ENCODE measurements around the gene SLC35F3.
"Not testable (repeated sequence)": the region's sequence is repeated elsewhere in the genome, so short reads cannot be mapped to it uniquely, and the experiment has no call there.

The SLC35F3 gene

DNA sequence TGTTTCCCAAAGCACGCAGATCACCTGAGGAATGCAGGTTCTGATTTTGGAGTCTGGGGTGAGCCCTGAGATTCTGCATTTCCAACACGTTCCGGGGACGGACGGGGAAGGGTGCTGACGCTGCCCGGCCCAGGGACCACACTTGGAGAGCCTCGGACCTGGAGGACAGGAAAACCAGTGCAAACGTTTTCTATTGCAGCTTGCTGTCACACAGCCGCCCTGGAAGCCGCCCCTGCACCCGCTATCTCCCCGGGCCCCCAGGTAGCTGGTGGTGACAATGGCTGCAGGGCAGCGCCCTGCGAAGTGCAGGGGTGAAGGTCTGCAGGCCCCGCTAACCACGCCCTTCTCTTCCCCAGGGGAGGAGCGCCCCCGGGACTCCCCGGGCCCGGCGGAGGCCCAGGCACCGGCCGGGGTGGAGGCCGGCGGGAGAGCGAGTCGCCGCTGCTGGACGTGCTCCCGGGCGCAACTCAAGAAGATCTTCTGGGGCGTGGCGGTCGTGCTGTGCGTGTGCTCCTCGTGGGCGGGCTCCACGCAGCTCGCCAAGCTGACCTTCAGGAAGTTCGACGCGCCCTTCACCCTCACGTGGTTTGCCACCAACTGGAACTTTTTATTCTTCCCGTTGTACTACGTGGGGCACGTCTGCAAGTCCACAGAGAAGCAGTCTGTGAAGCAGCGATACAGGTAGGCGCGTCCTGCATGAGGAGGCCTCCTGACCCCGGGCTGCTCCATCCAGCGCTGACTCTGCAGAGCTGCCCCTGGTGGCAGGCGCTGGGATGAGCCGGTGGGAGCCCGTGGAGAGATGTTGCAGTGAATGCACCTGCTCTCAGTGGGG, 326.8 kb downstream of the SLC35F3 start:
- no peak for DNase-seq

DNA sequence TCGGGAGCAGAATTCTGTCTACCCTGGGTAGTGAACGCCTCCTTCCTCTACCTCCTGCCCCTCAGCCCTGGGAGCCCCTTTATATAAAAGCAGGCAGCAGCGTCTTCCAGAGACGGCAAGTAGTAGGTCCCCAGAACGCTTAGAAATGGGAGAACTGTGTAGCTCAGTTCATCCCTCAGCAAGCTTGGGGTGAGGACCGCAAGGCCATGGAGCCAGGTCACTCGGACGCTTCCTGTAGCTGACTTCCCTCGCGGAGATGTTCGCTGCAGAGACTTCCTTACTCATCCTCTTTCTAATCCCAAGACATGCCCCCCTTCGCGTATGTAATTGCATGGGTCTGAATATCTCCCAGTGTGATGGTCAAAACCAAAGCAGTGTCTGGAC, 327.4 kb downstream of the SLC35F3 start:
- no peak for DNase-seq

DNA sequence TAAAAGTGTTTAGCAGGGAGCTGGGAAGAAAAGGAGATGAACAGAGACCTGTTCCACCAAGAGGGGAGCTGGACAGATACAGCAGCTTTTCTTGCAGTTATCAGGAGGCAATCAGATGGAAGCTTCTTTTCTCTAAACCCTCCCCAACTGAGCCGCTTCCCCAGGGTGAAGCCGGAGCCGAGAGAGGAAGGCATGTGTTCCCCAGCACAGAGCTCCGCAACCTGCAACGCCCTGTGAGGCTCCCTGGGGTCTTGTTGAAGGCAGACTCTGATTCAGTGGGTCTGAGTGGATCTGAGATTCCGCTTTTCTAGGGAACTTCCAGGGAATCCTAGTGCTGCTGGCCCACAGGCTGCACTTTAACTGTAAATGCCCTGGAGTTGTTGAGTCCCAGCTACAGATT, 329.7 kb downstream of the SLC35F3 start:
- no peak for DNase-seq

DNA sequence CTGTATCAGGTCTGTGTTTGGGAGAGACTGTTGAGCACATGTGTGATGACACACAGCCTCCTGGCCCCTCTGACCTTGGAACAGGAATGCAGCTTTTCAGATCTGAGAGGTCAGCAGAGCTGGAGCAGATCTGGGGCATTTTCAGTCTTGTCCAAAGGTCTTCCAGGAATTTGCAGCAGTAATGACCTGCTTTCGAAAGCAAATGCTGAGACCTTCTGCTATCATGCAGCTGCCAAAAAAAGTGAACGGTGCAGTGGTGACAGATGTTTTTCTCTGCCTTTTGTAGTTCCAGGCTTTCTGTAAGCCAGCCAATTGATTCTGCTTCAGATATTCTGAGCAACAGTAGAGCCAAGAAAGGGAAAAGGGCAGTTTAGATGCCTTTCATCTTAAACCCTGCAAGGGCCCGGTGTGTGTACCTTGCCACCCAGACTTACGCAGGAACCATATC, 331.0 kb downstream of the SLC35F3 start:
- no peak for DNase-seq

DNA sequence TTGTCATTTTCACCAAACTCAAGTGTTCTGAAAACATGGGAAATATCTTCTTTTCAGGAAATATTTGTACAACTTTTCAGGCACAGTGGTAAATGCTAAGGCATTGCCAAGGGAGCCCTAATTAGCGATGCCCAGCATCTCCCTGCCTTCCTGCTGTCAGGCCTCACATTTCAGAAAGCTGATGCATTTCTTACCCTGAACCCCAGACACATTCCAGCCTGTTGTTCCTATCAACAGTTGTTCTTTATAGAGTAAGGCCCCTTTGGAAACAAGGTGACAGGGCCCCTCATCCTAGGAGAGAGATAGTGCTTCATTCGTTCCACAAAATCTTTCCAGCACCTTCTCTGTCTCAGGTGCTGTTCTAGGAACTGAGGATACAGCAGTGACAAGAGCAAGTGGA, 332.9 kb downstream of the SLC35F3 start:
- DNase-seq = no peak

DNA sequence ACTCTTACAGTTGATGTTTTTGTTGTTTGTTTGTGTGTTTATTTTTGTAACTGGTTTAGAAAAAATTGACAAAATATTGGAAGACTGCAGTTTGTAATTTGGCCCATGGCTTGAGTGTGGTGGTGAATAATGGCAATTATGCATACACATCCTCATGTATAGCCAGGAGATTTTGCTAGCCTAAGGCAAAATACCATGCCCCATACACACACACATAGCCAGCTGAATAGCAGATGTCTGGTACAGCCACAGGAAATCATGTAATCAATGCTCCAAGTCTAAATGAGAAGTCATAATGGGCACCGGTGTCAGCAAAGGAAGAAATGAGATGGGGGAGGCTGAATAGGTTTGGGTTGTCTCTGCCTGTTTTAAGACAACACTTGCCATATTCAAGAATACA, 333.6 kb downstream of the SLC35F3 start:
- no peak for DNase-seq

DNA sequence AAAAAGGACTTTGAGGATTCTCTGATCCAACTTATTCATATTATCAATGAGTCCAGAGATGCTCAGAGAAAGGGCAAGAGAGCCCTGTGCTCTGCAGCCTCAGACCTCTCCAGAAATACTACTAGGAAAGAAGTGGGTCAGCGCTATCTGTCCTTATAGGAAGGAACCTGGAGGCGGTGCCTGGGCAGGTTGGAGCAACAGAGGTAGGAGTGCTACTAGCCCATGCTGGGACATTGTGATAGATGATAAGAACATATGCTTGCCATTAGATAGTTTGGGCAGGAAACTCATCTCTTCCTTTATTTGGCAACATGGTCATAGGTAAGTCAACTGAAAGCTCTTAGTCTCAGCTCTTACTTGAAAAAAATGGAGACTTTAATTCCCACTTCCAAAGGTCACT, 335.0 kb downstream of the SLC35F3 start:
- no peak for DNase-seq

DNA sequence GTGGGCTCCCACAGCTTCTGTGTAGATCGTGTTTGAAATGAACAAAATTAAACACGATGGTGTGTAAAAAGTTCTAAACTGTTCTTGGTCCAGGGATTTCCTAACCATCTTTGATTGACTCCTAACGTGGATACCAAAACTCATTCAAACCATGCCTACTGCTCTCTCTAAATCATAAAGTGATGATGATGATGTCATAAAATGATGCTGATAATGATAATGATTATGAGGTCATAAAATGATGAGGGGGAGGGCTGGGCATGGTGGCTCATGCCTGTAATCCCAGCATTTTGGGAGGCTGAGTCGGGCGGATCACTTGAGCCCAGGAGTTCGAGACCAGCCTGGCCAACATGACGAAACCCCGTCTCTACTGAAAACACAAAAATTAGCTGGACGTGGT, 335.5 kb downstream of the SLC35F3 start:
- DNase-seq = no peak

DNA sequence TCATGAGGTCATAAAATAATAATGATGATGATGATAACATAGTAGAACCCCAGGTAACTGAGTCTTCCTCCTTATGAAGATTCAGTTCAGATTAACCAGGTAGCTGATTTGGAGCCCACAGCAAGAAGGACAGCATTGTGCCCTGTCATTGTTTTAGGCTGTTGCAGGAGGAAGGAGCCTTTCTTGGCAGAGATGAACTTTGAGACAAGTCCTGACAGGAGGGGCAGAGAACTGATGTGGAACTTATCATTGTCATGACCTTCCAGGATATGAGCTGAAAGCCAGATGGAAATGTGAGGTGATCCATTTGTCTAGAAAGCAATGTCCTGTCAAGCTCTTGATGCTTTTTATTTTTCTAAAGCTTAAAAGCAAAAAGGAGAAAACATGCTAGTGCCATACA, 336.2 kb downstream of the SLC35F3 start:
- no peak for DNase-seq

DNA sequence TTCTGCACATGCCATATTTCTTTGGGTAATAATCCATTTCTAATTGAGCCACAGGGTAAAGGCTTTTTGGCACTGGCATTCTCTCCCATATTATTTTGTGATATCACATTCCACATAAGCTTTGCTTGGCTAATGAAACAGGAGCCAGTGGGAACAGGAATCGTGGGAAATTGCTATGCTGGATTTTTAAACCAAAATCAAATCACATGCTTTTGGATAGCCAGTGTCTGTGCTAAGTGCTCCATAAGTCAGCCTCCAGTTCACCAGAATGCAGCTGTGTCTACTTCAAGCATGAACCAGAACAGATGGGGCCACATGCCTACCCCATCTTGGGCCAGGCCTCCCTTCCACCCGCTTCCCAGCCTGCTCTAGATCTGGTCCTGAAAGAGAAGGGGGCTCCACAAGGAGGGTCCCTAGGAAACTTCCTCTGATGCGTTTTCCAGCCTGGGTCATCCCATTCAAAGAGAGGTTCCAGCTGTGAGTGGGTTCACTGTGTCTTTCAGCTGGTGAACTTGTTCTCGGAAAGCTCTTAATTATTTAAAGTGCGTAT, 337.5 kb downstream of the SLC35F3 start:
- no peak for DNase-seq

DNA sequence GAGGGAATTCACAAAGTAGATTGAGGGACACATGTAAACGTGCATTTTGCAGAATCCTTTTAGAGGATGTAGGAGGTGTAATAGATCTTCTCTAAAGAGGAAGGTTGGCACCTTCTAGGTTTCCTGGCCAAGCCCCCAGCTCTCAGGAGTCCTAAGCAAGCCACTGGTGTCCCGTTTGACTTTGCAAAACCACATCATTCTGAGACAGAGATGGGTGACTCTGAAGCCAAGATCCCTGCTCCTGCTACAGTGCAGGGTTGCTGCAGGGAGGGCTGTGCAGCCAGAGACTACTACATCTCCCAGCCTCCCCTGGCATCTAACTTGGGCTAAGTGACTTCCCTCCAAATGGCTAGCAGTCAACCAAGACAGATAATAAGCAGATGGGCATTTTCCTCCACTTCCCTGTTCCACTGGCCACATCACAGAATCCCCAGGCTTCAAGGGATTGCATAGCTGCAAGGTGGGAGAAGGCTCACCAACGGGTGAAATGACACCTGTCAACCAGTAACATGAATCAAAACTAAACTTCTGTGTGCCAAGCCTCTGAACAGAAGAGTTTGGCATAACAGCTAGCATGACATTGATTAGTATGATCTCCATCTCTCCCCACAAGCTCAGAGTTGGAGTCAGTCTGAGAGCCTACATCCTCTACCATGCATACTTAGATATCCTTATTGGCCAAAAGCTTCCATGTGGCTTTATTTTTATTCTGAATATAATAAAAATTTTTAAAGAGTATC, 339.2 kb downstream of the SLC35F3 start:
- DNase-seq = no peak

DNA sequence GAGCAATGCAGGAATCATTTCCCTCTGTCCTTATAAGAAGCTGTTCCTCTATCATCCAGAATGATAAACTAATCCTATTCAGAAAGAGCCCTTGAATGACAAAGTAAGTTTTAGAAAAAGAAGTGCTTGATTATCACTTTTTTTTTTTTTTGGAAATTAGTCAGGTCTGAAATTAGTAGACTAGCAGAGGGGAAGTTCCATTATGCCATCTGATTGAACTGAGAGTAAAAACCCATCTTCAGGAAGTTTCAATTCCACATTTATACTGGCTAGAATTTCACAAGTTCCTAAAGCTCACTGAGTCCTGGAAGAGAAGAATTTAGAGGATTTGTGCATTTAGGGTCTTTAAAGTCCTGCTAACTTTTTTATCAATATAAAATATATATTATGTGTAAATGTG, 340.0 kb downstream of the SLC35F3 start:
- no peak for DNase-seq

DNA sequence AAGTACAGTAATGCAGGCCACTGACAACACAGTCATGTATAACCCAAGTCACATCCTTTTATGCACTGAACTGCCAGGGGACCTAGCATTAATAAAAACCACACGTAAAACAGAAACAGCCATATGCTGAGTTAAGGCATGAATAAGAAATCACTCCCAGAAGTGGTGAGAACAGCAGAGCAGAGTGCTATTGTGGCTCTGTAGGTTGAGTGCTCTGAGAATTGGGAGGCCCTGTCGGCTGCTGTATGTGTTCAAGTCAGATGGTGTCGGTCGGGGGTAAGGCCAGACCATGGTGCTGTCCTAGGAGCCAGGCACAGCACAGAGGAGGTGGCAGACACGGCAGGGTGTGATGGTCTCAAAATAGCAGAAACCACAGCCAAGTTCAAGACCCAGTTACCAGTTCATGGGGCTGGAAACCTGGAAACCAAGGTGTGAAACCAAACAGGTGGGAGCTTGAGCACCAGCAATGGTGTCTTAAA, 342.2 kb downstream of the SLC35F3 start:
- no peak for DNase-seq

DNA sequence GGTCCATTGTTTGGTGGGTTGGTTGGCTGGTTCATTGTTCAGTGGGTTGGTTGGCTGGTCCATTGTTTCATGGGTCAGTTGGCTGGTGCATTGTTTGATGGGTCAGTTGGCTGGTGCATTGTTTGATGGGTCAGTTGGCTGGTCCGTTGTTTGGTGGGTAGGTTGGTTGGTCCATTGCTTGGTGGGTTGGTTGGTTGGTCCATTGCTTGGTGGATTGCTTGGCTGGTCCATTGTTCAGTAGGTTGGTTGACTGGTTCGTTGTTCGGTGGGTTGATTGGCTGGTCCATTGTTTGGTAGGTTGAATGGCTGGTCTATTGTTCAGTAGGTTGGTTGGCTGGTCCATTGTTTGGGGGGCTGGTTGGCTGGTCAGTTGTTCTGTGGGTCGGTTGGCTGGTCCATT, 343.3 kb downstream of the SLC35F3 start:
- DNase-seq = not testable (repeated sequence)

DNA sequence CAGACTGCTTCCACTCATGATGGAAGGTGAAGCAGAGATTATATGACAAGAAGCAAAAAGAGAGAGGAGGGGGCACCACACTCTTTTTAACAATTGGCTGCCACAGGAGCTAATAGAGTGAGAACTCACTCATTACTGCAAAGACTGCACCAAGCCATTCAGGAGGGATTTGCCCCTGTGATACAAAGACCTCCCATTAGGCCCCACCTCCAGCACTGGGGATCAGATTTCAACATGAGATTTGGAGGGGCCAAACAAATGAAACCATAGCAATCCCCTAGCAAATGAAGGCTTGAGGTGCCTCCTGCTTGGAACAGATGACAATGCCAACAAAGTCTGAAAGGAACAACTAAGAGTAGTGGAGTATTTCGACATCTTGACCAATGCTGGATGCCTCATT, 346.3 kb downstream of the SLC35F3 start:
- no peak for DNase-seq

DNA sequence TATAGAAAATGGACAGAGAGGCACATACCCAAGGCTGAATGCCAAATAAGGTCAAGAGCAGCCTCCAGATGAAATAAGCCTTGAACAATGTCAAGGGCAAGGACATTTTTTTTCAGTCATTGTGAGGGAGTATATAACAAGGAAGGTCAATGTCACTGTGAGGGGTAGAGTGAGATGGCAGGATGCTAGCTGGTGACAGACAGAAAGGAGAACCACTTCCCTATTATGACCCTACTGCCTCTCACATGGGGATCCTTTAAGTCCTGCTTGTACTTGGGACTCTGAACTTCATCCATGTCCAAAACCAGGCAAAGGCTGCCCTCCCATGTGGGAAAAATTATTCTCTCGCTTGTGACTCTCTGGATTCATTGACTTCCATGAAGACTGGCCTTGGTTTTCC, 349.3 kb downstream of the SLC35F3 start:
- no peak for DNase-seq

DNA sequence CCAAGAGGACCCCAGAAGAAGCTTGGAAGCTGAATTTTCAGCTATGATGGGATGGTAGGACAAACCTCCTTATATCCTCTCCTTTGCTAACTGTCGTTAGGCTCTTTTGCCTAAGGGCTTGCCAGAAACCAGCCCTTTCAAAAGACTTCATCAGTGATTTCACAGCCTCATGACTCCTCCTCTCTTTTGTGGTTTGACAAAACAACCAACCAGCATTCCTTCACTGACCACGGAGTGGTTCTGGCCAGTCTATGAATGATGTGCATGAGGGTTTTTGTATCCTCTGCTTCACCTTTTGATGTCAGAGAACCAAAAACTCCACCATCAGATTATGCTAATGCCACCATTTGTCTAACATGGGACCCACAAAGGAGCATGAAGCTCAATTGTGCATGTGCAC, 351.9 kb downstream of the SLC35F3 start:
- no peak for DNase-seq

DNA sequence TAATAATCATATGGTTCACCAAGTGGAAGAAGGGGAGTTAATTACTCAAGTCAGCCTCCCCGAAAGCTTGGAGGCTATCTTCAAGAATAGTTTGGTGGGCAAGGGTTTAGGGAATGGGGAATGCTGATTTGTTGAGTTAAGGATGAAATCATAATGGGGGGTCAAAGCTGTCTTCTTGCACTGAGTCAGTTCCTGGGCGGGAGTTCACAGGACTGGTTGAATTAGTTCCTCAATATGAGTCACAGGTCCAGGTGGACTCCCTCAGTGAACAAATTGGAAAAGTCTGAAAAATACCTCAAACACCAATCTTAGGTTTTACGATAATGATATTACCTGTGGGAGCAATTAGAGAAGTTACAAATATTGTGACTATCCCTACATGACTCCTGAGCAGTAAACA, 353.6 kb downstream of the SLC35F3 start:
- DNase-seq = no peak

DNA sequence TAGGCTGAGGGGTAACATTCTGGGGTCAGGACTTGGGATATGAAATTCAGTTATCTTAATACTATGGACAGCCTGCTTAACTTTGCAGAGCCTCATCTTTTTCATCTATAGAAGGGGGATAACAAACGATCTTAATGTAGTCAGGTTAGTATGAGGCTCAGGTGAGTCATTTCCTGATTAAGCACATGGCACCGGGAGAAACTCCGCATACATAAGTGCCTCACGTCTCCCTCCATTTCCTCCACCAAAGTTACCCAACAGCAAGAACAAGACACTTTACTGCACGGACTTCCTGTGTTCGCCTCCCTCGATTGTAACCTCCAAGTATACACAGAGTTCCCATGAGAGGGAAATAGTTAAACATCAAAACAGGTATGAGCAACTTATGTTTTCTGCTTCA, 356.1 kb downstream of the SLC35F3 start:
- DNase-seq = no peak

DNA sequence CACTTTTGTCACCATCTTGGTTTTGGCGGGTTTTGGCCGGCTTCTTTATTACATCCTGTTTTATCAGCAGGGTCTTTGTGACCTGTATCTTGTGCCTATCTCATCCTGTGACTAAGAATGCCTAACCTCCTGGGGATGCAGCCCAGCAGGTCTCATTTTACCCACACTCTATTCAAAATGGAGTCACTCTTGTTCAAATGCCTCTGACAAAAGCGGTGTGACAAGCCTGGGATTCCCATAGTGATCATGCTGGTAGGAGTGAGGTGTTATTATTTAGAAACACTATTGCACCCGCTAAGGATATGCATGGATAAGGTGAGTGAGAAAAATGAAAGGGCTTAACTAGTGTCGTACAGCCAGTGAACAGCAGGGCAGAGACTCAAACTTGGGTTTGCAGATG, 357.1 kb downstream of the SLC35F3 start:
- no peak for DNase-seq

DNA sequence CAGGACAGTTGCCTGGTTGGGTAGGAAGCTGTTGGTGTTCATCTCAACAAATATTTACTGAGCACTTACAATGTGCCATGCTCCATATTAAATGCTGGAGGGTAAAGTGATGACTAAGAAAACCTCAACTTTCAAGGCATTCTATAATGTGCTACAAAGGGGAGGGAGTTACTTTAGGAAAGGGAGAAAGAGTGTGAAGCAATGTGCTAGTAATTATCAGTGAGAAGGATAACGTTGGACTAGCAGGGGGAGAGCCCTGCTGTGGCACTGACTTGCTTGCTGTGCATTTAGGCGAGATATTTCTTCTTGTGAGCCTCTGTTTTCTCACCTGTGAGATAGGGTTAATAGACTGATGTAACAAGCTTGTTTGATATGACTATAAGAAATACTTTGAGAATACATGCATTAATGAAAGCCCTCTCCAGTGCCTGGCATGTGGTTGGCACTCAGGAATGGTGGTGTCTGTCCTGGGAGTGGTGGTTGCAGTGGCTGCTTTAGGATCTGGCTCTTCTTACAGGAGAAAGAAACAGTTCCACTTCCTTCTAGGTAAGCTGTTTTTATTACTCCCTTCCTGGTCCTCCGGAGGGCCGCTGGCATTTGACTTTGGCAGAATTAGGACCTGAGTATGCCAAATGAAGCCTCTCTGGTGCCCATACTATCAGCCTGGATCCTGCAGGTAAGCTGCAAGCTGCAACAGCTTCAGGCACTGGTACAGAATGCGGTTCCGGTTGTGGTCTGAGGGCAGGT, 357.7 kb downstream of the SLC35F3 start:
- no peak for DNase-seq

DNA sequence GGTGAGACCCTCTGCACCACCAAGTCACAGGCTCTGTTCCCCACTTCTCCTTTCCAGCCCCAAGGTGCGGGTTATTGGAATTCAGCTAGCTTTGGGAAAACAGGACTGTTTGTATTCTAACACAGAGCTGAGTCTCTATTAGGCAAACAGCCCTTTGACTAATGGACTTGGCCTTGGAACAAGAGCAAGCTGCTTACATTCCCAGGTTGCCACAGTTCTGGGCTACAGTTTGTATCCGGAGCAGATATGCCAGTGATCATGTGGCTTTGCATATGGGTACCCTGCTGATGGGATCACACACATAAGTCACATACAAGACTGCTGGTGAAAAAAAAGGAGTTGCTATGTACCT, 358.3 kb downstream of the SLC35F3 start:
- no peak for DNase-seq

DNA sequence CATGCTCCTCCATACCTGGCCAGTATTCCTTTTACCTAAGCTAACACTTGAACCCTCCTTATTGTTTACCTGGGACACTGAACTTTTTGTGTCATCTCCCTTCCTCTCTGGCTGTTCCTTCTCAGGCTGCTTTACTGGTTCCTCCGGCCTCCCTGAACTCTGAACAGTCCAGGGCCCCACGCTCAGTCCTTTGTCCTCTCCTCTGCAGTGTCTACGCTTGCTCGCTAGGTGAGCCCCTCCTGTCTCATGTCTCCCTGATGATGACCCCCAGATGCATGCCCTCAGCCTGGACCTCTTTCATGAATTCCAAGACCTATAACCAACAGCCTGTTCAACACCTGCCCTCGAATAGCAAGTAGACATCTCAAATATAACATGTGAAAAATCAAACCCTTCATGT, 360.4 kb downstream of the SLC35F3 start:
- no peak for DNase-seq
